Right renal cortex interstitium (tissue), 3 donors: ENCODE measurements around the gene ACTN1. TPM values are rescaled to one million over a fixed set of nuclear protein-coding genes. Genes with fewer than 3 reads are reported as not detected.
A peak's percentile ranks its signal among the peaks of the same experiment; 100 is the strongest.

Experiments
- DNase-seq, 3 donors: peaks; one replicate each; pipeline ENCODE4 v3.0.0-alpha.2; 2013; ENCODE audit warnings: low read depth in 3 of 3, low spot score in 2 of 3
- polyA plus RNA-seq, 3 donors: library from polyadenylated mRNA; unstranded; fragments of 120-200 nt; gene quantifications; one replicate each; pipeline ENCODE4 v1.2.1, GENCODE V29; 2013; ENCODE audit not compliant: insufficient read length in 3 of 3

ACTN1 gene
- polyA plus RNA-seq, 3 donors = 64.2 to 75.2 (median 69.2) TPM

GRCh38 chr14:68922201-68922621, 56.9 kb downstream of the ACTN1 start:
- DNase-seq = no peak

GRCh38 chr14:68921666-68922065, 57.4 kb downstream of the ACTN1 start:
- DNase-seq = no peak

GRCh38 chr14:68921049-68921448, 58.1 kb downstream of the ACTN1 start:
- no peak for DNase-seq

GRCh38 chr14:68919129-68919927, 59.8 kb downstream of the ACTN1 start:
- no peak for DNase-seq

GRCh38 chr14:68918612-68919011, 60.5 kb downstream of the ACTN1 start:
- DNase-seq = no peak

- DNase-seq = no peak
These were observed 62.7 kb downstream of the ACTN1 start for GRCh38 chr14:68916358-68916941.

- DNase-seq = no peak
These were observed 65.6 kb downstream of the ACTN1 start for GRCh38 chr14:68913516-68913915.

- DNase-seq = peak; percentile 54 to 72 (median 66)
These were observed 67.4 kb downstream of the ACTN1 start for GRCh38 chr14:68911594-68912227.

GRCh38 chr14:68910540-68910939, 68.6 kb downstream of the ACTN1 start:
- no peak for DNase-seq

GRCh38 chr14:68908803-68909202, 70.3 kb downstream of the ACTN1 start:
- no peak for DNase-seq

GRCh38 chr14:68908201-68908600, 70.9 kb downstream of the ACTN1 start:
- DNase-seq = no peak

GRCh38 chr14:68906439-68906838, 72.7 kb downstream of the ACTN1 start:
- DNase-seq = no peak

- DNase-seq = no peak
These were observed 73.8 kb downstream of the ACTN1 start for GRCh38 chr14:68905107-68905895.

GRCh38 chr14:68902357-68902756, 76.7 kb downstream of the ACTN1 start:
- no peak for DNase-seq

- no peak for DNase-seq
These were observed 80.0 kb downstream of the ACTN1 start for GRCh38 chr14:68899033-68899603.

GRCh38 chr14:68898248-68899032, 80.7 kb downstream of the ACTN1 start:
- no peak for DNase-seq

- no peak for DNase-seq
These were observed 81.4 kb downstream of the ACTN1 start for GRCh38 chr14:68897559-68898155.

GRCh38 chr14:68896132-68896531, 83.0 kb downstream of the ACTN1 start:
- DNase-seq = no peak
